C4-2B (cell line): ENCODE data around the gene SPC24.
"Not testable (repeated sequence)": the region's sequence is repeated elsewhere in the genome, so short reads cannot be mapped to it uniquely, and the experiment has no call there.

ENCODE experiments used
- CTCF ChIP-seq: fragments of 450-650 bp; conservative IDR thresholded peaks from 2 replicates; pipeline ENCODE4 v1.5.1; 2017; ENCODE audit warnings: mild to moderate bottlenecking
- ZFX ChIP-seq: fragments of 450-650 bp; IDR thresholded peaks from 2 replicates; pipeline ENCODE4 v1.6.1; 2017

- not testable (repeated sequence) for TF ChIP-seq CTCF, ZFX
Measured at GRCh38 chr19:11124157-11124556, 31.4 kb downstream of the SPC24 start.
